Myocyte (in vitro differentiated cells): ENCODE results near the gene ERFE. TPM values are rescaled to one million over a fixed set of nuclear protein-coding genes. Genes with fewer than 3 reads are reported as not detected.
A peak's percentile ranks its signal among the peaks of the same experiment; 100 is the strongest.
"Not testable (repeated sequence)": the region's sequence is repeated elsewhere in the genome, so short reads cannot be mapped to it uniquely, and the experiment has no call there.

ENCODE experiments used
- DNase-seq: peaks from one replicate; pipeline ENCODE4 v3.0.0-alpha.2; 2012; ENCODE audit warnings: low read depth
- total RNA-seq: library from RNA; depleted of rRNA; stranded (reverse); fragments of >200 nt; gene quantifications from 2 replicates; pipeline ENCODE4 v1.2.3, GENCODE V29; 2014

ERFE gene
- total RNA-seq, 1 donor from 2014 or later = 8.5 TPM

- no peak for DNase-seq
These were observed 8.6 kb downstream of the ERFE start for GRCh38 chr2:238167344-238167715.

GRCh38 chr2:238167761-238168160, 9.0 kb downstream of the ERFE start:
- no peak for DNase-seq

GRCh38 chr2:238168196-238169047, 9.7 kb downstream of the ERFE start:
- no peak for DNase-seq

- DNase-seq = peak; percentile 45
These were observed 10.4 kb downstream of the ERFE start for GRCh38 chr2:238169048-238169707.

GRCh38 chr2:238169708-238170251, 11.0 kb downstream of the ERFE start:
- DNase-seq = no peak

GRCh38 chr2:238170386-238171071, 11.8 kb downstream of the ERFE start:
- DNase-seq = no peak

- DNase-seq = not testable (repeated sequence)
These were observed 12.3 kb downstream of the ERFE start for GRCh38 chr2:238171072-238171431.

- no peak for DNase-seq
These were observed 12.9 kb downstream of the ERFE start for GRCh38 chr2:238171575-238172187.

GRCh38 chr2:238172439-238172838, 13.7 kb downstream of the ERFE start:
- DNase-seq = no peak

GRCh38 chr2:238173692-238174091, 14.9 kb downstream of the ERFE start:
- DNase-seq = no peak

GRCh38 chr2:238174291-238174690, 15.5 kb downstream of the ERFE start:
- no peak for DNase-seq

GRCh38 chr2:238174701-238175100, 15.9 kb downstream of the ERFE start:
- DNase-seq = no peak

GRCh38 chr2:238176613-238177012, 17.8 kb downstream of the ERFE start:
- no peak for DNase-seq

GRCh38 chr2:238180554-238180953, 21.8 kb downstream of the ERFE start:
- DNase-seq = no peak

GRCh38 chr2:238182362-238182761, 23.6 kb downstream of the ERFE start:
- DNase-seq = no peak

- no peak for DNase-seq
These were observed 25.1 kb downstream of the ERFE start for GRCh38 chr2:238183821-238184220.

- no peak for DNase-seq
These were observed 29.1 kb downstream of the ERFE start for GRCh38 chr2:238187618-238188548.

GRCh38 chr2:238190445-238190844, 31.7 kb downstream of the ERFE start:
- no peak for DNase-seq

- DNase-seq = peak; percentile 59
These were observed 43.7 kb downstream of the ERFE start for GRCh38 chr2:238202326-238203093.
